ENCODE results near the gene CEP43.

The CEP43 gene

DNA sequence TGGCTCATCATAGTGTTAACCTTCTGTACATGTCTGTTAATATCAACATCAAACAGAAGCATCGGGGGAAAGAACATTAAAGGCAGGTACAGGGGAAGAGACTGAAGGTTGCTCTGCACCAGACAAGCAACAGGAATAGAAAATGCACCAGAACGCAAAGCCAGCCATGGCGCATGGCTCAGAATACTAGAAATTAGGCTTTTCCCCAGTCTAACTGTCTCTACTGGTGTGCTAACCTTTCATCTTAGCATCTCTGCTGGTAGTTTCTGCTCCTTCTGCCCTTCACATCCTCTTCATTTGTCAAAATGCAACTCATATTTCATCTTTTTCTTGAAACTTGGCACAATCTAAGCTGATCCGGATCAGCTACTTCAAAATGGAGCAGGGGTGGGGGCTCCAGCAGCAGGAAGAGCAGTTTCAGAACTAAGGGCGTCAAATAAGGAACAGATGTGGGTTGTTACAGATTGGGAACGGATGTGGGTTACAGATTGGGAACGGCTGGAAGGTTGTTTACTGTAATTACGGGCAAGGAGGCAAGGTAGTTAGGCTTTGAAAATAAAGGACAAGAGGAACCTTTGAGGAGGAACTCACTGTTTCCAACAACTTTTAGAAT lies 29.7 kb upstream of the CEP43 start:
- no peak for DNase-seq

DNA sequence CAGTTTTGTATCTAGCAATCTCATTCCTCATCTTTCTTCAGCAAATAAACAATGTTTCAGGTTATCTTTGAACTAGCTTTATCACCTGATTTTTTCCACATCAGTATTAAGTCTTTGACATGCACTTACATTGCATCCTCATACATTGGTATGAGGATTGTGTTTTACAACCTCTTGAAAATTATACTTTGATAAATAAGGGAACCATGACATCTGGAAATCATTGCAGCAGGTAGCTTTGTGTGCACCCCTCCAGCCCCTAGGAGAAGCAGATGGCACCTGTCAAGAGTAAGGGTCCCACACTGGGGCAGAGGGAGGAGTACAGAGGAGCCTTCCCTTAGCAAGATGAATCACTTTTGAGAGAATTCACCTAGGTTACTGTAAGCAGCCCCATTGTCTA lies 29.1 kb upstream of the CEP43 start:
- DNase-seq: no peak

DNA sequence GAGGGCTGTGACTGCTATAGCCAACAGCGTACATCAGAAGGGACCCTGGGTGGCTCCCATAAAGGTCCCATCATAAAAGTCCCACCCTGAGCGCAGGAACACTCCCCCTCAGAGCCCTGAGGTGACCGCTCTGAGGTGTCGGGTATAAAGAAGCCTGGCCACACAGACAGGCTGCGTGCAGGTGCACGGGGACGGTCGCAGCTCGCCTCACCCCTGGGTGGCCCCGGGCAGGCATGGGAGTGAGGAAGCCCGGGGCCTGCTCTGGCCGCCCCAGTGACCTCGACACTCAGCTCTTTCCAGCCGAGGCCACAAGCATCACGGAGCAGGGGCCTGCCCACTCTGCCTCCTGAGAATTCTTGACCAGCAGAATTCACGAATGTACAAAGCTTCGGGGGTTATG lies 28.4 kb upstream of the CEP43 start:
- DNase-seq: no peak

DNA sequence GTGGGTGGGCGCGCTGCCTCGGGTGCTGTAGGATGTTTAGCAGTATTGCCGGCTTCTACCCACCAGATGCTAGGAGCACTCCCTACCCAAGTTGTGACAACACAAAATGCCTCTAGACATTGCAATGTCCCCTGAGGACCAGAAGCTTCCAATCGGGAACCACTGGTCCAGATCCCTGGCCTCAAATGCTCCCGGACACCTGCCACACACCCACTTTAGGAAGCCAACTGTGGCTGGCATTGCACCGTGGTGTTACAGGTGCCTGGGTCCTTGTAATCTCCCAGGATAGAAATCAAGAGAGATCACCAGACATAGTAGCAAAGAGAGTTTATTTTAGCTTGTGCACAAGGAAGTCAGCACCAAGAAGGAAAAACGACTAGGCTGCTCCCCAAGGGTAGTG lies 27.9 kb upstream of the CEP43 start:
- DNase-seq: no peak

DNA sequence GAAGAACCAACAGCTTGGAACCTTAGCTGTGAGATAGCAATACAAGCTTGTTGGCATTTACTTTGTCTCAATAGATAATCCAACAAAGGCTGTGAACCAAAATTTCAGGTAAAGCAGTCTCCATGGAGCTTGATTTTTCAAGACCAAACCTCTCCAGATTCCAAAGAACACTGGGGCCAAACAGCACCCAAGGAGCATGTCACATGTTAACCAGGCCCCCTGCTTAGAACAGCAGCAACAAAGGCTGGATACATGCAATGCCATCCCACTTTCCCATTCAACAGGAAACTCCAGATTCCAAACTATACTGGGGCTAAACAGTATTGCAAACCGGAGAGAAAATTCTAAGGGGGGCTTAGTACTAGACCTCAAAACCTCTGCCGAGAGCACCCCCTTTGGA lies 27.1 kb upstream of the CEP43 start:
- DNase-seq: no peak

DNA sequence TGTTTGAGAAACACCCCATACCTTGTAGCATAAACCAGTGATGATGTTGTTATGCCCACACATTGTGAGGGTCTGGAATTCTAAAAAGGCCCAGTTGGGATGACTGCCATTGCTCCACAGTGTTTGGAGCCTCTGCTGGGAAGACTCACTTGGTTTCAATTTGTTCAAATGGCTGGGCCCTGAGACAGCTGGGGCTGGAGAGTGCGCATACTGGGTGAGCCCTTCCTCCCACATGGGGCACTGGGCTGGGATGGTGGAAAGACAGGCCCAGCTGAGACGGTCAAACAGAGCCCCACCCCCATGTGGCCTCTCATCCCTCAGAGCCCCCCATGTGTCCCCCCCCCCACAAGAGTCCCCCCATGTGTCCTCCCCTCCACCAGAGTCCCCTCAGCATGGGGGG lies 22.6 kb upstream of the CEP43 start:
- no peak for DNase-seq

DNA sequence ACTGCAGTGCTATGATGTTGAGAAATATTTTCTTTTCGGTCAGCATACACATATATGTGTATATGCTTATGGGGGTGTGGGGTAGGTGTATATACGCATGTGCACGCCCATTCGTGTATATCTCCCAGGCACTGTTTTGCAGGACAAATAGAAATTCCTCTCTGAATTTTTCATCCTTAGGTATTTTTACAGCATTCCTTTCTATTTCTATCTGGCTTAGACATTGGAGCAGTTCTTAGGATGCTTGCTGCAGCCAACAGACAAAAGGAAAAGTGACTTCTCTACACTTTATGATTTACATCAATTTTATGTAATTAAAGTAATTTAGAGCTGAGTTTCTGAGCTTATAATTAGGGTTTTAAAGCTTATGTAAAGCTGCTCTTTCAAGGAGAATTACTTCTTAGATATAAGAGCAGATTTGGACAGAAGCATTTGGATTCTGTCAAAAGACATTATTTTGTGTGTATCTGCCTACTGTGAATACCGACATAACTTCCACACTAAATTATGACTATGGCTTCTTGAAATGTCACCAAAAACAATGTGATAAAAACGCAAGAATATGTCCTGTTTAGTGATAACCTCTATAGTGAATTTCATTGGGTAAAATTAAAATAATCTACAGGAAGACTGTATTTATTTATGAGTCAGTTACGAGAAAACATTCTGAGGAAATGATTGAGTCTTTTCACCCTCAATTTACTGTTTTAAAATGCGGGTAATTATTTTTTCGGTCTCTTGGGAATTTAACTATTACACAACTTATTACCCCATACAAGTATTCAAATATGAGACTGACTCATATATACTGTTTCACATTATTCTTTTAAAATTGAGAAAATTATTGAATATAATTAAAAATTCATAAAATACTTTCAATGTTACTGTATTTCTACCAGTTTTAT lies 21.3 kb upstream of the CEP43 start:
- DNase-seq: no peak

DNA sequence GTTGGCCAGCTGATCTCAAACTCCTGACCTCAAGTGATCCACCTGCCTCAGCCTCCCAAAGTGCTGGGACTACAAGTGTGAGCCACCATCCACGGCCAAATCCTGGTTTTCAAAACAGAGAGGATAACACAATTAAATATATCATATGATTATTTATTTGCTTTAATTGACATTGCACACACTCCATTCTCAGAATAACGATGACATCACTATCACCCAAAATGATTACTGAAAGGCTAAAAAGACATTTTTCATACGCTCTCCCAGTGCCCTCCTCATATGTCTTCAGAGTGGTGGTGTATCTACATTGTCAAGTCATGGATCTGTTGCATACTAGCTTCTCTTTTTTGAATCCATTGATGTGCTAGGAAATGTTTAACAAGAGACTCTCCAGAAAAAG lies 18.5 kb upstream of the CEP43 start:
- no peak for DNase-seq

DNA sequence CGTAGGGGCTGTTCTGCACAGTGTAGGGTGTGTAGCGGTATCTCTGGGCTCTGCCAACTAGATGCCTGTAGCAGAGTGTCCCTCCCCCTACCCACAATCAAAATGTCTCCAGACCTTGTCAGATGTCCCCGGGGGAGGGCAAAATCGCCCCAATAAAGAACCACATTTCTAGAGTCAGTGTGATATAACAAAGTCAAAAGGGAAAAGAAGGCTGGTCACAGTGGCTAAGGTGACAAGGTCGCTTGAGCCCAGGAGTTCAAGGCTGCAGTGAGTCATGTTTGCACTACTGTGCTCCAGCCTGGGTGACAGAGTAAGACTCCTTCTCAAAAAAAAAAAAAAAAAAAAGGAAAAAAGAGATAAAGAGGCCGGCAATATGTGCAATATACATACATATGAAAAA lies 11.7 kb upstream of the CEP43 start:
- no peak for DNase-seq

DNA sequence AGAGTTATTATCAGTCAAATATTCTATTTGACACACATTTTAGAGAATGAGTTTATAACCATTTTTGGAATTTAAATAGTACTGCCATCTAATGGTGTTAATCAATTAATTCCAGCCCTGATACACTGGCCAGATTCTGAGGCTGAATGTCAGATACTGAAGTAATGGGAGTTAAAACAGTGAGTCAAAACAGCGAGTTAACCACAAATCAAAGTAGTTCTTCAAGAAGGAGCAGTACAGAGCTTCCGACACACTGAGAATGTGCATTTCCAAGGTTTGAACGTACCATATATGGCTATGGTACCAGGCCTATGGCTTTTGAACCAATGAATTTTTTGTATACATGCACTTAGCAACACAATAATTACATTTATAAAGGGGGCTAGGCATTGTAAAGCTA lies 11.3 kb upstream of the CEP43 start:
- DNase-seq: no peak

DNA sequence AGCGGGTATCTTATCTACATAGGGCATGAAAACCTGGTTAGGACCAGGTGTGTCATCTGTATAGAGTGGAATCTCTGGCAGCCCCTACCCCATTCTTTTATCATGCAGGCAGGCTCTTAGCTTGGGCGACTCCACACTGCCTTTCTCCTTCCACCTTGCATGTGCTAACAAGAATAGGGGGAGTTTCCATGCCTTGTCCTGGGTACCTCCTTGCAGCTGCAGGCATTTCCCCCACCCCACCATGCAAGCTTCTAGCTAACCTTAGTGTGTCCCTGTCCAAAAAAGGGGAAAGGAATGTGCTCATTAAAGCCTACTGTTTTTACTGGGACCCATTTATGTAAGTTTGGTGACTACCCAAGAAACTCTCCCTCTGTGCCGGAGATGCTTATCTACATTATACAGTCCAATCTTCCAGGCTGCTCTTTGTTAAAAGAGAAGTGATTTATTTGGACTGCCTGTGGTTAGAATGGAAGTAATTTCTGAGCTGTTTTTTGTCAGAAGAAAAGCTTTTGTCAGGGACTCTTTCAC lies 10.5 kb upstream of the CEP43 start:
- DNase-seq: no peak

DNA sequence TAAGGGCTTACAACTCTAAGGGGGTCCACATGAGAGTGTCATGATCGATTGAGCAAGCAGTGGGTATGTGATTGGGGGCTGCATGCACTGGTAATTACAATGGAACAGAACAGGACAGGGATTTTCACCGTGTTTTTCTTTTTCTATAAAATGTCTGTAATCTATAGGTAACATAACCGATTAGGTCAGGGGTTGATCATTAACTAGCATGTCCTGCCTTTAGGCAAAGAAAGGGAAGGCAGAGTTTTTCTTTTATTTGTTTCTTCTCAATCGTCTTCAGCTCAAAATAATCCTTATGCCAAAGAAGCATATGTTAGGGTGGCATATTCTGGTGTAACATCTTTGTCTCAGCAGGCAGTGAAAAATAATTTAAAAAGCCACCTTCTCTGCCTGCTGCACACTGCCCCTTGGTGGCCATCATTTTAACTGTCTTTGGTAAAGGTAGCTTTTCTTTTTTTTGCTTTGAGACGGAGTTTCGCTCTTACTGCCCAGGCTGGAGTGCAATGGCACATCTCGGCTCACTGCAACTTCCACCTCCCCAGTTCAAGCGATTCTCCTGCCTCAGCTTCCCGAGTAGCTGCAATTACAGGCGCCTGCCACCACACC lies 9.7 kb upstream of the CEP43 start:
- DNase-seq: peak; percentile 56 to 61

DNA sequence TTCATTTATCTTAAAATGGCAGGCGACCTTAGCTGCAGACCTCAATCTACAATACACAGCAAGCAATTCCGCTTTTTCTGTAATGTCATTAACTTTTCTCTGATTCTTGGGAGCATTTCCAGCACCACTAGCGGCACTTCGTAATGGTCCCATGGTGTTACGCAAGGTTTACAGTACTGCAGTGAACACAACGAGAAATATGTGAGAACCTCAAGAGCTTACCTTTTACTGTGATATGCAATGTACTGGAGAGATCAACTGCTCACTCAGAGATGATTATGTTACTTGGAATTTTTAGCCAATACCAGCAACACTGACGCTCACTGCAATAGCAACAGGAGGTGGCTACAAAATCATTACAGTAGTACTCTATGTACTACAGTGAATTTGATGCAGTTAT lies 2.8 kb upstream of the CEP43 start:
- DNase-seq: peak; percentile 85 to 87

DNA sequence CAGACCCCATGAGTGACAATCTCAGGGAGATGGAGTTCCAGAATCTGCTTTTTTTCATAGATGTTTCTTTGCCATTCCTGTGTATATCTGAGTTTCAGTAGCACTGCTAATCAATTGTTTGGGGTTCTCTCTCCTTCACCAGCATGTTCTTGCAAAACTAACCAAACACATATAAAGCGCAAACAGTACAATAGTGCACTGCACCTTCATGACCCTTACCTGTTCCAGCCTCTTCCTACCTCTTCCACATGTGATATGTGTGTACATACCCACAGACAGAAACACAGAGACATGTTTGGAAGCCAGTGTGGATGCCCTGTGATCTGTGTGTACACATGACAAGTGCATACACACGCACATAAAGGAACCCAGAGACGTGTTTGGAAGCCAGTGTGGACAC lies 1.8 kb upstream of the CEP43 start:
- no peak for DNase-seq

DNA sequence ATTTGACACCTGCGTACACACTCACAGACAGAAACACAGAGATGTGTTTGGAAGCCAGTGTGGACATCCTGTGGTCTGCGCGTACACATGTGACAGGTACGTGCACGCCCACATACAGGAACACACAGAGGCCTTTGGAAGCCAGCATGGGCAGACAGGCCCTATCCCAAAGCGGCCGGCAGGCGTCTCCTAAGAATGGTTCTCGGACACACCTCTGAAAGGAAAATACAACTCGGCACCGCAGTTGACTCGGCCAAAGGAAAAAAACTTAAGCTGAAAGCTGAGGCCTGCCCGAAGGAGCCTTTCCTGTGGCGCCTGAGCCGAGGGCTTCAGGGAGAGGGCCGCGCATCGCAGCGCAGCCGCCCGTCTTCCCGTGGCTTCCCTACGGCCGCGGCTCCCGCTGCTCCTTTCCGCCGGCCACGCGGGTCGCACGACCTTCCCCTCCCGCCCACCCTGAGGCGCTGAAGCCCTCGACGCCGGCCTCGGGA lies 1.4 kb upstream of the CEP43 start:
- DNase-seq: peak; percentile 80 to 89

DNA sequence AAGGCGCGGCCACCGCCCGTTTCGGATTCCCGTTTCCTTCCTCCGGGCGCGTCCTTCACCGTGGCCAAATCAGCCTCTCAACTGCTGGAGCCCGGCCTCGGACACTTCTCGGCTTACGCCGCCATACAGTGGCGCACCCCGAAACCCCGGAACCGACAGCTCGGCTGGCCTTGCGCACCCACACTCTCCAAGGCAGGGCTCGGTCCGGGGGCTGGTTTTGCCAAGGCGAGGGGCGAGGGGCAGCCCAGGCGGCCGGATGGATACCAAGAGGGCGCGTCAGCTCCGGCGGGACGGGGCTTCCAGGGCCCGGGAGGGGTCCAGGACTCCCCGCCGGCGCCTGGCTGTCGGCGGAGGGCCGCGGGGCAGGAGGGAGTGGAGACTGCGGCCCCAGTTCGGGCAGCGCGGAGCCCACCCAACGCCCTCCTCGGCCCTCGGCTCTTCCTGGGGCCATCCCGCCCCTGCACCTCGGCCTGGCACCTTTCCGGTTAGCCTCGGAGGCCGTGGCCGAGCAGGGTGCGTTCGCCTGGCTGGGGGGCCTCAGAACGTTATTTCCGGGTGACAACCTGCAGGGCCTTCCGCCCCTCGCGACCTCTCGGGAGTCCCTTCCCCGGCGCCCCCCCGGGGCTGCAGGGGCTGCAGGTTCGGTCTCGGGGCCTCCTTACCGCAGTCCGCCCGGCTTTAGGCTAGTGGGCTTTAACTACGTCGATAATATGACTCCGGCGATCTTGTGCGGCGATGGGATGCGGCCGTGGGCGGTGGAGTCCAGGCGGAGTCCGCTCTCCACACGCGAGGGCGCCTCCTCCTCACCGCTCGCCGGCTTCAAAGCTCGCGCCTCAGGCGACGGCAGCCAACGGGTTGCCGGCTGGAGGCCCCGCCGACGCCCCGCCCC lies 697 bp upstream of the CEP43 start:
- DNase-seq: peak in 1 of 2 experiments; percentile 21

DNA sequence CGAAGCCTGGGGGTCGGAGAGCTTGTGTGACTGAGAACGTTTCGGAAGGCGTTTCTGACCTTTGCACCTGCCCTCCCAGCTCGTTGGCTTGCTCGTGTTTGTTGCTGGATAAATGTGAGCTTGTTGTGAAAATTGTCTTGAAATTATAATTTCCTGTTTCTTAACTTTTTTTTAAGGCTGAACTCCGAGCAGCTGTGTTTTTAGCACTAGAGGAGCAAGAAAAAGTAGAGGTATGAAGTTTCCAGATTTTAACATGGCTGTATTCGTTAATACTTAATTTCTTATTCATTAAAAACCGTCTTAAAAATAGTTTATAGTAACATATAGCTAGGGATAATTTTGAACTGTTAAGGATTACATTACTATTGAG lies 672 bp downstream of the CEP43 start:
- DNase-seq: peak; percentile 10 to 27

DNA sequence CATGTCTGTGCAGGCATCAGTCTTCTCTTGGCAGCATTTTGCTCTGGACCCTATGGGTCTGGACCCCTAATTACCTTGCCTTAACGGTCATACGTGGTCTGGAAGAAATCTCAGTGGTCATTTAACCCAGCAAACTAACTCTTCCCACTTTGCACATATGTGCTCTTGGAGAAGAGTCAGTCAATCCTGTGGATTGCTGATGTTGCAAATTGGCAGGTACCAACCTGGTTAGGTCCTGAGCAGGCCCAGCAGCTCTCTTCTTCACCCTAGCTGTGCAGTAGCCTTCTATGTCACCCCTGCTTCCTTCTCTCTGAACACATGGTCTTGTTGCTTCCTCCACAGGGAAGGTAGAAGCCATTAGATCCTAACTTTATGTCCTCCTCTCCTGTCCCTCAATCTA lies 1.6 kb downstream of the CEP43 start:
- peak; percentile 32 to 36 for DNase-seq

DNA sequence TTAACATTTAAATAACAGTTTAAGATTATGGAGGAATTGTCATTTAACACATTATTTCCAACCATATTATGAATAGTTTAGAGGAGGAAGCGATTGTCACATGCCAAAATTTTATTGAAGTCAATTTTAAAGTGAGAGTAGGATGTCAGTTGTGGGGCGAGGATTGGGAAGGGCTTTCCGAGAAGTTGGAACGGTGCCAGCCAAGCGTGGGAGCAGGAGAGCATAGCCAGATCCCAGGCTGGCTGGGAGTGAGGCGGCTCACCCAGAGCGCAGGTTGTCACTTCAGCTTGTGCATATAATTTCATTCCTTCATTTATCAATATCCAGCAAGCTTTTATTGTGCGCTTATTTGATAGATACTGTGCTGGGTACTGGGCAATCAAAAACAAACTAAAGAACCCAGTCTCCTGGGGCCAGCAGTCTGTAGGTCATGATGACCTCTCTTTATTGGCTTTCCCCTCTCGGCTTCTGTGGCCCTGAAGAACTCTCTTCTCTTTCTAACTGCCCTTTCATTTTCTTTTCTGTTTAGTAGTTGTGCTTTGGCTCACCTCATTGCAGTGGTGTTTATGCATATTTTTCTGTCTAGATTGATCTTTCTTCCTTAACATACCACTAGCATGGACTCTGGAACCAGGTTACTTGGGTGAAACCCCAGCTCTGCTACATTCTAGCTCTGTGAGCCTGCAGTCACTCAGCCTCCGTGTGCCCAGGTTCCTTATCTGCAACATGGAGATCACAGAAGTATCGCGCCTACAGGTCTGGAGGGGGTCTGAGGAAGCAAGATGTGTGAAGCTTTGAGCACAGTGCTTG lies 6.4 kb downstream of the CEP43 start:
- no peak for DNase-seq

DNA sequence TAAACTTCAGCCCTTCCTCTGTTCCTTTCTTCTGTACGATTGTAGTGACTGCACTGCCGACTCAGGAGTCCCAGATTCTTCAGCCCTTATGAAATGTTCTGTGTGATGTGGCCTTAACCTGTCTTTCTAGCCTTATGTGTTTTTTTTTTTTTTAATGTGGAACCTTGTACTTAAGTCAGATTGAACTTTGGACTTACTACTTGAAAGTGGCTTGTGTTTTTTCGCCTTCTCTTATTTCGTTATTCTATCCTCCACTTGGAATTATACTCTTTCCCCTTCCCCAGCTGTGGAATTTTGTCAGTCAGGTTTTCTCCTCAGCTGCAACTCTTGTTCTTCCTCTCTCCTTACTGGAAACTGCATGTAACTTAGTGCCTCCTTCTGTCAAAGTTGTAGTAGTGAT lies 8.8 kb downstream of the CEP43 start:
- no peak for DNase-seq

DNA sequence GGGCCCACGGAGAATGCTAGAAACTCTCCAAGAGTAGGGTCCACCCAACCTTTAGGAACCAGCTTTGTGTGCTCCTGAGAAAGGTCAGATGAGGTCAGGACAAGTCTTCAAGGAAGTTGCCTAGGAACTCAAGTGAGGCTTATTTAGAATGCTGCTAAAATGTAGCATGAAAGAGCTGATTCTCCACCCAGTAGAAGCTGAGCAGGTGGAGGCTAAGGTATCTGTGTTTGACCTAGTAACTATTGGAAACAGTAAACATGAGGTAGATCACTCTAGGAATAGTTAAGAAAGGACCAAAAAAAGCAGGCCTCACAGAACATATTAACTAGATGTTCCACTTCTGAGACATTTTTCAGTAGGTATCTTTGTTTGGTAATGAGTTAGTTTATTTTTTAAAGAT lies 13.9 kb downstream of the CEP43 start:
- DNase-seq: no peak

DNA sequence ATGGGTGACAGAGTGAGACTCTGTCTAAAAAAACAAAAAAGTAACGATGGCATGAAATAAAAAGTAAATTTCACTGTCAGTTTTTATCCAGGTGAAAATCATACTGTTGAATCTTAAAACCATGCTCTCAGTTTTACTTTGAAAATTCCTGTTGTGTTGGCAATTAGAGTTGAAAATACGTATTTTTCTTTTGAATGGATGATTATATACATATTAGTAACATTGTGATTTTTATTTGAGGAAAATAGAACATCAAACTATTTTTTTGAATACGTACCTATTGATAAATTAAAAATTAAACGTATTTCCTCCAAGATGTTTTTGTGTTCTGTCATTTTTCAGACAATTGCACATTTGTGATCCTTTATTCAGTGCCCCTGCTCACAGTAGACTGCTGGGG lies 14.7 kb downstream of the CEP43 start:
- DNase-seq: no peak
